ENCODE measurements around the gene MAPK1. TPM values are rescaled to one million over a fixed set of nuclear protein-coding genes. Genes with fewer than 3 reads are reported as not detected.
"Not testable (repeated sequence)": the region's sequence is repeated elsewhere in the genome, so short reads cannot be mapped to it uniquely, and the experiment has no call there.

Gene MAPK1
- total RNA-seq, 1 experiment from 2014 or later: 24.6 TPM

GRCh38 chr22:21849489-21849888, 18.0 kb downstream of the MAPK1 start:
- no peak for DNase-seq (ENCODE audit: low spot score)

- not testable (repeated sequence) for DNase-seq (ENCODE audit: low spot score)
Observed at GRCh38 chr22:21848057-21848456, 19.4 kb downstream of the MAPK1 start.

- DNase-seq (ENCODE audit: low spot score): no peak
Observed at GRCh38 chr22:21845558-21846453, 21.6 kb downstream of the MAPK1 start.

- no peak for DNase-seq (ENCODE audit: low spot score)
Observed at GRCh38 chr22:21842946-21843345, 24.5 kb downstream of the MAPK1 start.

- DNase-seq (ENCODE audit: low spot score): no peak
Observed at GRCh38 chr22:21841422-21841821, 26.0 kb downstream of the MAPK1 start.

- DNase-seq (ENCODE audit: low spot score): no peak
Observed at GRCh38 chr22:21840236-21840823, 27.1 kb downstream of the MAPK1 start.

- DNase-seq (ENCODE audit: low spot score): no peak
Observed at GRCh38 chr22:21839765-21840140, 27.7 kb downstream of the MAPK1 start.

GRCh38 chr22:21839104-21839764, 28.2 kb downstream of the MAPK1 start:
- not testable (repeated sequence) for DNase-seq (ENCODE audit: low spot score)

GRCh38 chr22:21837248-21837979, 30.0 kb downstream of the MAPK1 start:
- no peak for DNase-seq (ENCODE audit: low spot score)

GRCh38 chr22:21836486-21836885, 31.0 kb downstream of the MAPK1 start:
- not testable (repeated sequence) for DNase-seq (ENCODE audit: low spot score)

GRCh38 chr22:21835378-21835777, 32.1 kb downstream of the MAPK1 start:
- DNase-seq (ENCODE audit: low spot score): no peak

- DNase-seq (ENCODE audit: low spot score): no peak
Observed at GRCh38 chr22:21834869-21835268, 32.6 kb downstream of the MAPK1 start.

- no peak for DNase-seq (ENCODE audit: low spot score)
Observed at GRCh38 chr22:21832291-21833290, 34.9 kb downstream of the MAPK1 start.

GRCh38 chr22:21829523-21829922, 37.9 kb downstream of the MAPK1 start:
- no peak for DNase-seq (ENCODE audit: low spot score)

- DNase-seq (ENCODE audit: low spot score): no peak
Observed at GRCh38 chr22:21828268-21828638, 39.2 kb downstream of the MAPK1 start.

GRCh38 chr22:21827628-21828267, 39.7 kb downstream of the MAPK1 start:
- no peak for DNase-seq (ENCODE audit: low spot score)

- DNase-seq (ENCODE audit: low spot score): no peak
Observed at GRCh38 chr22:21826204-21826603, 41.2 kb downstream of the MAPK1 start.

GRCh38 chr22:21824962-21825361, 42.5 kb downstream of the MAPK1 start:
- DNase-seq (ENCODE audit: low spot score): not testable (repeated sequence)

GRCh38 chr22:21824445-21824912, 43.0 kb downstream of the MAPK1 start:
- no peak for DNase-seq (ENCODE audit: low spot score)

Data from HT-29 (cell line).